HCT116 (cell line): ENCODE data around the gene MTG2. TPM values are rescaled to one million over a fixed set of nuclear protein-coding genes. Genes with fewer than 3 reads are reported as not detected.

Experiments used
- ATAC-seq: fragments of 200-7000 bp; cut with Tn5 transposase; 2 replicates; pipeline ENCODE4 v1.9.1; 2020; ENCODE audit warnings: mild to moderate bottlenecking, moderate library complexity
- BruUV-seq: library from RNA; stranded (reverse); fragments of 400-500 nt; replicated peaks from 2 replicates; lab custom pipeline; 2021; lab: Mats Ljungman, UMichigan
- CTCF ChIA-PET: fragments of 300-600 bp; sonication (Branson Sonifier 250); formaldehyde crosslinking; loops from one replicate; lab custom pipeline; 2021; ENCODE audit warnings: antibody characterized with exemption; lab: Charles Lee
- POLR2A ChIA-PET: fragments of 300-600, 350-600 bp; sonication (Branson Sonifier 250); formaldehyde crosslinking; loops from one replicate; lab custom pipeline; 2021; ENCODE audit warnings: antibody characterized with exemption; lab: Charles Lee
- RAD21 ChIA-PET, 2 experiments: fragments of 300-600 bp; sonication (Branson Sonifier 250); formaldehyde crosslinking; loops; one replicate each; lab custom pipeline; 2023; ENCODE audit warnings: low total read pairs in 2 of 2; ENCODE audit not compliant: uncharacterized antibody in 2 of 2, unreplicated experiment in 2 of 2, low non-redundant PET in 1 of 2; lab: Charles Lee
- DNase-seq: peaks from one replicate; pipeline ENCODE4 v3.0.0-alpha.2; 2010; ENCODE audit warnings: low read depth, low spot score
- H2AFZ ChIP-seq: fragments of 200-600 bp; shearing (Covaris generic), sonication (generic); 2 replicates; pipeline ENCODE4 v1.6.1; 2017; ENCODE audit warnings: low read depth, mixed run types, mixed read lengths, antibody characterized with exemption, low read length; ENCODE audit not compliant: poor library complexity, severe bottlenecking
- H3K27ac ChIP-seq: 2 replicates; pipeline ENCODE4 v1.5.1; 2012; ENCODE audit warnings: low read depth, low read length
- H3K27me3 ChIP-seq: fragments of 200-600 bp; sonication (generic); 2 replicates; pipeline ENCODE4 v1.6.1; 2016; ENCODE audit warnings: mixed run types, low read length, mixed read lengths; ENCODE audit not compliant: insufficient read depth
- H3K36me3 ChIP-seq, 2 experiments: fragments of 200-500 bp in 1 of 2; fragments of 200-600 bp in 1 of 2; sonication (Bioruptor generic) in 1 of 2; sonication (generic) in 1 of 2; 2 replicates each; pipeline versions ENCODE4 v1.5.1 to v1.6.1; 2014 to 2016; ENCODE audit warnings: low read length in 2 of 2, inconsistent platforms in 1 of 2, mixed read lengths in 1 of 2, mixed run types in 1 of 2; ENCODE audit not compliant: insufficient read depth in 2 of 2, control insufficient read depth in 1 of 2
- H3K4me1 ChIP-seq, 2 experiments: fragments of 200-600 bp in 1 of 2; sonication (generic) in 1 of 2; 2 replicates each; pipeline versions ENCODE4 v1.5.1 to v1.6.1; 2012 to 2017; ENCODE audit warnings: low read length in 2 of 2, inconsistent platforms in 1 of 2, mild to moderate bottlenecking in 1 of 2, mixed read lengths in 1 of 2, mixed run types in 1 of 2, moderate library complexity in 1 of 2; ENCODE audit not compliant: insufficient read depth in 2 of 2, control insufficient read depth in 1 of 2
- H3K4me2 ChIP-seq: fragments of 200-600 bp; sonication (generic); 2 replicates; pipeline ENCODE4 v1.6.1; 2017; ENCODE audit warnings: mixed run types, low read length, mixed read lengths
- H3K4me3 ChIP-seq, 2 experiments: fragments of 200-600 bp in 1 of 2; sonication (generic) in 1 of 2; replicated peaks in 1 of 2; 2 replicates each; pipeline ENCODE4 v1.5.1; 2011 to 2016; ENCODE audit warnings: low read length in 2 of 2, control low read depth in 1 of 2, low read depth in 1 of 2, mild to moderate bottlenecking in 1 of 2, mixed read lengths in 1 of 2, mixed run types in 1 of 2
- H3K79me2 ChIP-seq: fragments of 200-600 bp; sonication (generic); 2 replicates; pipeline ENCODE4 v1.6.1; 2017; ENCODE audit warnings: mild to moderate bottlenecking, mixed run types, low read length, moderate library complexity, mixed read lengths; ENCODE audit not compliant: insufficient read depth
- H3K9ac ChIP-seq: fragments of 200-600 bp; sonication (generic); 2 replicates; pipeline ENCODE4 v1.6.1; 2016; ENCODE audit warnings: low read length, mixed read lengths
- H3K9me2 ChIP-seq: fragments of 200-600 bp; sonication (generic), shearing (Covaris generic); 2 replicates; pipeline ENCODE4 v1.6.1; 2017; ENCODE audit warnings: mixed run types, mild to moderate bottlenecking, moderate library complexity; ENCODE audit not compliant: insufficient read depth
- H3K9me3 ChIP-seq, 2 experiments: fragments of 200-500 bp in 1 of 2; fragments of 200-600 bp in 1 of 2; sonication (Bioruptor generic) in 1 of 2; sonication (generic) in 1 of 2; 2 replicates each; pipeline ENCODE4 v1.6.1; 2014 to 2017; ENCODE audit warnings: low read length in 2 of 2, mixed read lengths in 2 of 2, inconsistent platforms in 1 of 2, low read depth in 1 of 2, mild to moderate bottlenecking in 1 of 2, mixed run types in 1 of 2, moderate library complexity in 1 of 2; ENCODE audit not compliant: control insufficient read depth in 1 of 2, insufficient read depth in 1 of 2
- H4K20me1 ChIP-seq: fragments of 200-600 bp; sonication (generic), shearing (Covaris generic); 2 replicates; pipeline ENCODE4 v1.6.1; 2017; ENCODE audit warnings: mixed run types, mild to moderate bottlenecking, moderate library complexity; ENCODE audit not compliant: insufficient read depth
- CEBPB ChIP-seq: IDR thresholded peaks from 2 replicates; pipeline ENCODE4 v1.6.1; 2012; ENCODE audit warnings: low read depth
- CTCF ChIP-seq, 3 experiments: fragments of 200-600 bp in 1 of 3; sonication (generic) in 1 of 3; IDR thresholded peaks in 2 of 3; conservative IDR thresholded peaks in 1 of 3; 2 replicates each; pipeline ENCODE4 v1.5.1; 2012 to 2017; ENCODE audit warnings: low read depth in 2 of 3, low read length in 2 of 3, antibody characterized with exemption in 1 of 3, borderline replicate concordance in 1 of 3, control low read depth in 1 of 3, mild to moderate bottlenecking in 1 of 3, mixed read lengths in 1 of 3, mixed run types in 1 of 3, moderate library complexity in 1 of 3; ENCODE audit not compliant: insufficient read depth in 1 of 3
- EGR1 ChIP-seq: IDR thresholded peaks from 2 replicates; pipeline ENCODE4 v1.6.1; 2012; ENCODE audit warnings: low read depth
- EZH2 ChIP-seq: fragments of 200-600 bp; sonication (generic); IDR thresholded peaks from 2 replicates; pipeline ENCODE4 v1.6.1; 2017; ENCODE audit warnings: antibody characterized with exemption, mixed run types
- FOSL1 ChIP-seq: IDR thresholded peaks from 2 replicates; pipeline ENCODE4 v1.6.1; 2012; ENCODE audit warnings: low read depth
- POLR2AphosphoS5 ChIP-seq: IDR thresholded peaks from 2 replicates; pipeline ENCODE4 v1.6.1; 2011; ENCODE audit warnings: mild to moderate bottlenecking, low read depth, low read length, moderate library complexity
- TCF7L2 ChIP-seq: IDR thresholded peaks from 2 replicates; pipeline ENCODE4 v1.7.0; 2011; ENCODE audit warnings: borderline replicate concordance, inconsistent platforms; ENCODE audit not compliant: insufficient read depth, insufficient read length; ENCODE audit errors: extremely low read depth
- YY1 ChIP-seq: IDR thresholded peaks from 2 replicates; pipeline ENCODE4 v1.6.1; 2011; ENCODE audit warnings: low read length, low read depth, moderate library complexity, mild to moderate bottlenecking; ENCODE audit not compliant: insufficient replicate concordance; ENCODE audit errors: extremely low read depth
- ZFX ChIP-seq: fragments of 450-650 bp; IDR thresholded peaks from 2 replicates; pipeline ENCODE4 v1.6.1; 2017
- ZNF274 ChIP-seq: fragments of 200-500 bp; sonication (Bioruptor generic); IDR thresholded peaks from 2 replicates; pipeline ENCODE4 v1.6.1; 2014; ENCODE audit warnings: mild to moderate bottlenecking, low read depth, low read length, inconsistent platforms
- intact Hi-C: fragments of 100-400 bp; cut with micrococcal nuclease; formaldehyde crosslinking; loops from 2 replicates; pipeline ENCODE4 v1.10.0; 2022
- total RNA-seq: library from RNA; stranded (reverse); gene quantifications from one replicate; pipeline ENCODE4 v1.2.1, GENCODE V29; 2021; ENCODE audit not compliant: unreplicated experiment

MTG2 gene
- total RNA-seq, 1 experiment from 2014 or later = 43.3 TPM

DNA sequence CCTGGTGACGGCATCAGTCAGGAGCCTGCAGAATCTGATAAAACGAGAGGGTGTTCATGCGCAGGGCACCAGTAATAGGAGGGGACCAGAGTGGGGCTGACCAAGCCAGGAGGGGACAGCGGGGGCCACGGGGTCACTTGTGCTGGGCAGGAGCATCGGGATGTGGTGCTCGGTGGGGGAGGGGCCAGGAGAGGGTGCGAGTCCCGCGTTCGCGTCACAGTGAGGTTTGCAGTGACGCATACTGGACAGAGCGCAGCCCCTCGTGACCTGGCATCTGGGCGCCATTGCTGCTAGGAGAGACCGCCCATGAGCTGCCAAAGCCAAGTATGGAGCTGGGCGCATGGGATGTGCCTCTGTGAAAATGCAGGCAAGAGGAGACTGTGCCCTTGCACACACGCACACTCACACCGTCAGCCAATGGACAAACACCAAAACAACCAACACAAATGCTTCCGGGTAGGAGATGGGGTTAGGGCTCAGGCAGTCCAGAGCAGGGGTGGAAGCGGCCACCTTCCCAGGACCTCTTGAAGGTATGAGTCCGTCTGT is 13.9 kb upstream of the MTG2 start:
- POLR2A ChIA-PET = no interaction called here
- Histone ChIP-seq H3K4me3 (no peak overlapping the region), H3K4me1 (no peaks in the 10 kb centered on the region), H2AFZ (no peak overlapping the region)
- RAD21 ChIA-PET = no interaction called here
- DNase-seq = no peak
- TF ChIP-seq CEBPB = no peak
- no peak for TF ChIP-seq CTCF (IDR thresholded peaks at IDR 0.05 in 2 of 3, conservative IDR thresholded peaks at IDR 0.05 in 1 of 3; ENCODE audit: borderline replicate concordance in 1 of 3, insufficient read depth in 1 of 3, low read depth in 2 of 3, low read length in 2 of 3)
- TF ChIP-seq EGR1 = no peak
- no peak for TF ChIP-seq FOSL1
- no peak for TF ChIP-seq POLR2AphosphoS5
- no peak for TF ChIP-seq YY1
- no peak for TF ChIP-seq ZFX
- TF ChIP-seq EZH2 = no peak
- no peak for TF ChIP-seq ZNF274
- TF ChIP-seq TCF7L2 = no peak
- TF ChIP-seq, all 23 proteins: peak for 0
- H3K9ac ChIP-seq = no peak overlapping the region
- no peaks in the 10 kb centered on the region for H3K9me3 ChIP-seq
- no peak overlapping the region; the same call in 1 of the 2 replicates for H3K27ac ChIP-seq
- no peaks in the 10 kb centered on the region for H3K27me3 ChIP-seq
- intact Hi-C loops = no loop called here
- no peaks in the 10 kb centered on the region for H3K9me2 ChIP-seq
- BruUV-seq = no TSS peak
- no peaks in the 10 kb centered on the region for H3K79me2 ChIP-seq
- H3K4me2 ChIP-seq = no peak overlapping the region
- ATAC-seq = no peak
- CTCF ChIA-PET = no interaction called here
- peaks cover 8 to 26% of the 10 kb centered on the region in 2 experiments; a peak in 3 of 4 replicates for H3K36me3 ChIP-seq
- H4K20me1 ChIP-seq = no peaks in the 10 kb centered on the region
